Stimulated activated naive B cell treated with anti-CD40 and anti-IgM and Interleukin-4, amounts not matched to agents 10 μg/mL and 1 μg/mL and 100 μg/mL, for 72 hours (primary cell): ENCODE measurements around the gene SENP7.

Experiments used
- ATAC-seq, 2 donors: fragments of 150-1000 bp; cut with Tn5 transposase; replicated peaks; 2 replicates each; pipeline ENCODE4 v1.10.0; 2021; ENCODE audit warnings: moderate library complexity in 1 of 2
- DNase-seq: peaks from one replicate; pipeline ENCODE4 v3.0.0; 2021
- H3K27ac Mint-ChIP-seq: one replicate; pipeline ENCODE4 v1.8.0; 2022; ENCODE audit warnings: mild to moderate bottlenecking, mixed read lengths
- H3K27me3 Mint-ChIP-seq, 2 donors: one replicate each; pipeline ENCODE4 v1.8.0; 2022; ENCODE audit warnings: mixed read lengths in 2 of 2
- H3K36me3 Mint-ChIP-seq, 2 donors: one replicate each; pipeline ENCODE4 v1.8.0; 2022; ENCODE audit warnings: mixed read lengths in 2 of 2, mild to moderate bottlenecking in 1 of 2
- H3K4me1 Mint-ChIP-seq, 2 donors: one replicate each; pipeline ENCODE4 v1.8.0; 2022; ENCODE audit warnings: mixed read lengths in 2 of 2, mild to moderate bottlenecking in 1 of 2
- H3K4me3 Mint-ChIP-seq, 2 donors: one replicate each; pipeline ENCODE4 v1.8.0; 2022; ENCODE audit warnings: mild to moderate bottlenecking in 2 of 2, mixed read lengths in 2 of 2, moderate library complexity in 1 of 2
- H3K9me3 Mint-ChIP-seq, 2 donors: one replicate each; pipeline ENCODE4 v1.8.0; 2022; ENCODE audit warnings: mixed read lengths in 2 of 2, mild to moderate bottlenecking in 1 of 2

The SENP7 gene

DNA sequence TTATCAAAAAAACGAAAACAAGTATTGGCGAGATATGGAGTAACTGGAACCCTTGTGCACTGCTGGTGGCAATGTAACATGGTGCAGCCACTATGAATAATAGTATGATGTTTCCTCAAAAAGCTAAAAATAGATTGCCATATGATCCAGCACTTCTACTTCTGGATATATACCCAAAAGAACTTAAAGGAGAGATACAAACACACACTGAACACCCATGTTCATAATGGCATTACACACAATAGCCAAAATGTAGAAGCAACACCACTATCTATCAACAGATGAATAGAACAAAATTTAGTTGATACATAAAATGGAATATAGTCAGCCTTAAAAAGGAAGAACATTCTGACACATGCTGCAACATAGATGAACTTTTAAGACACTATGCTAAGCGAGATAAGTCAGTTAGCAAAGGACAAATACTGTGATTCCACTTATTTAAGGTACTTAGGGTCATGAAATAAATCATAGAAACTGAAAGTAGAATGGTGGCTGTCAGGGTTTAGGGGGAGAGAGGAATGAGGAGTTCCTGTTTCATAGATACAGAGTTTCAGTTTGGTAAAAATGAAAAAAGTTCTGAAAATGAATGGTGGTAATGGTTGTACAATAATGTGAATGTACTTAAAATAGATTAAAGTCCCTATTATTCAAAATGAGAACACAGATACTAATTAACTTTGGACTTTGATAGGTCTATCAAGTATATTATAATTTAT, 133.2 kb downstream of the SENP7 start:
- Mint-ChIP-seq H3K9me3 (peaks cover 2 to 4% of the 10 kb centered on the region in 2 donors), H3K4me1 (peaks cover 29 to 47% of the 10 kb centered on the region in 2 donors), H3K27ac (no peak overlapping the region), H3K4me3 (peak overlapping the region in 1 of 2 donors; percentile 27), H3K27me3 (no peaks in the 10 kb centered on the region), H3K36me3 (peaks cover 8 to 9% of the 10 kb centered on the region in 2 donors)
- no peak for DNase-seq
- ATAC-seq: peak; percentile 95 to 96

DNA sequence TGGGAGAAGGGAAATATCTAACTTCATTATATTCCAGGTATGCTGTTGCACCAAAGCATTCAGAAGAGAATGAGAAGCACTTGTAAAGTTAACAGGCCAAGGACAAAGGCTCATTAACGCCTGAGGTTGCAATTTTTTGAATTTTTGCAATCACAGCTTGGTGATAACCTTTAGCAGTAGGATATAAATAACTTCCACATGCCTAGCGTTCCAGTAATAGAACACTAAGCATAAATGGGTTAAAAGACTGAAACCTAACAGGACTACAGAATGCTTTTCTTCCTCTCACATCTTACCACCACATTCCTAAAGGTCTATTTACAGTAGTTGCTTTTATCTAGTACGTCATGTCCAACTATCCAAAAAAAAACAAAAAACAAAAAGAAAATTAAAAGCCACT, 135.2 kb downstream of the SENP7 start:
- Mint-ChIP-seq H3K36me3 (peaks cover 5 to 6% of the 10 kb centered on the region in 2 donors), H3K9me3 (peaks cover 2 to 4% of the 10 kb centered on the region in 2 donors), H3K27ac (peak overlapping the region; percentile 47), H3K4me1 (peaks cover 28 to 47% of the 10 kb centered on the region in 2 donors), H3K4me3 (no peak overlapping the region), H3K27me3 (no peaks in the 10 kb centered on the region)
- DNase-seq (no peak), ATAC-seq (no peak)

DNA sequence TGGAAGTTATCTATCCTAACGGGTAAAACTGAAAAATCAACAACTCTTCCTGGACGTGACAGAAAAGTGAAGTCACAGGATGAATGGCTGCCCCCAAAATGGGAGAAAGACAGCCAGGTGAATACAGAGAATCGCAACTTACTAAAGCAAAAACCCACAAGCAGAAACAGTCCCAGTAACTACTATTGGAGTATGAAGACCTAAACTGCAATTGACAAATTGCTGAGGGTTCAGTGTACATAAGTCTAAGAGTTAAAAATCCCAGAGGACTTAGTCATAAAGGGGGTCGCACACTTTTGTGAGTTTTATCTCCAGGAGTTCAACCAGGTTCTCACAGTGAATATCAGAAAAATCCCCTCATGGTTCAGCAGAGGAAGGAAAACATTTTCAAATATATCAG, 135.8 kb downstream of the SENP7 start:
- DNase-seq: no peak
- peaks cover 28 to 47% of the 10 kb centered on the region in 2 donors for H3K4me1 Mint-ChIP-seq
- H3K36me3 Mint-ChIP-seq: peaks cover 5 to 6% of the 10 kb centered on the region in 2 donors
- peaks cover 2 to 4% of the 10 kb centered on the region in 2 donors for H3K9me3 Mint-ChIP-seq
- ATAC-seq: no peak
- no peak overlapping the region for H3K4me3 Mint-ChIP-seq
- H3K27ac Mint-ChIP-seq: peak overlapping the region; percentile 47
- H3K27me3 Mint-ChIP-seq: no peaks in the 10 kb centered on the region

DNA sequence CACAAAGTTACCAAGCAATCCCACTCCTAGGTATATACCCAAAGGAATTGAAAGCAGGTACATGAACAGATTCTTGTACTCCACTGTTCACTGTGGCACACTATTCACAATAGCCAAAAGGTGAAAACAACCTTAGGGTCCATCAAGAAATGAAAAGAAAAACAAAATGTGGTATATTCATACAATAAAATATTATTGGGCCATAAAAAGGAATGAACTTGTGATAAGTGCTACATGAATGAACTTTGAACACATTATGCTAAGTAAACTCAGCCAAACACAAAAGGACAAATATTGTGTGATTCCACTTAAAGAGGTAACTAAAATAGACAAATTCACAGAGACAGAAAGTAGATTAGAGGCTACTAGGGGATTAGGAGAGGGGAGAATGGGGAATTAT, 137.4 kb downstream of the SENP7 start:
- Mint-ChIP-seq H3K27me3 (no peaks in the 10 kb centered on the region), H3K9me3 (peaks cover 2 to 4% of the 10 kb centered on the region in 2 donors), H3K4me3 (no peak overlapping the region), H3K36me3 (peaks cover 7 to 10% of the 10 kb centered on the region in 2 donors), H3K27ac (no peak overlapping the region), H3K4me1 (peaks cover 28 to 44% of the 10 kb centered on the region in 2 donors)
- no peak for ATAC-seq
- DNase-seq: no peak

DNA sequence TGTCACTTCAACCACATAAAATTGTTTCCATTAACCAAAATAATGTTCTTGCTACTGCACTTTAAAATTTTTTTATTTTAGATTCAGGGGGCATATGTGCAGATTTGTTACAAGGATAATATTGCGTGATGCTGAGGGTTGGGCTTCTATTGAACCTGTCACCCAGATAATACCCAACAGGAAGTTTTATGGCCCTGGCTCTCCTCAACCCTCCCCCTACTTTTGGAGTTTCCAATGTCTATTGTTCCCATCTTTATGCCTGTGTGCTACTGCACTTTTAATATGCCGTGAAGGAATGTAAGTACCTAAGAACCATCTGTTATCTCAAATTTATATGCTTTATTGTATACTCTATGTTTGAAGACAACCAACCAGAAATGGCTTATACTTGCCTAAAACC, 150.6 kb downstream of the SENP7 start:
- H3K4me3 Mint-ChIP-seq: no peak overlapping the region
- no peaks in the 10 kb centered on the region for H3K27me3 Mint-ChIP-seq
- H3K4me1 Mint-ChIP-seq: peaks cover 0 to 5% of the 10 kb centered on the region in 2 donors
- ATAC-seq (no peak), DNase-seq (no peak)
- H3K9me3 Mint-ChIP-seq: peaks cover 3 to 6% of the 10 kb centered on the region in 2 donors
- H3K36me3 Mint-ChIP-seq: peaks cover 32 to 42% of the 10 kb centered on the region in 2 donors
- no peak overlapping the region for H3K27ac Mint-ChIP-seq

DNA sequence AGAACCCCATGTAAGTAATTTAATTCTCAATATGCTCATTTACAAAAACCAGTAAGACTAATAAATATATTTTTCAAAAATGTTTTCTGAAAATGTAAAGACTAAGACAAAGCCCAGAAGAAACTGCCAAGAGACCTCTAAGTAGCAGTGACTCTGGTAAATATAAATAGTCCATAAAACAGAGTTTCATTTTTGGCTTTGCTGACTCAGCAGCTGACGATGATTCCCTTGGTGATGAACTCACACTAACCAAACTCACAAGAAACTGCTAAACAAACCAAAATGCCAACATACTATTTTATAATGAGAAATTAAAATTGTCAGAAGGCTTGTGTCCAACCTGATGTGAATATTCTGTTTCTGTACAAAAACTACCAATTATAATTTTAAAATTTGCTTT, 161.2 kb downstream of the SENP7 start:
- Mint-ChIP-seq H3K27ac (no peak overlapping the region), H3K4me1 (no peaks in the 10 kb centered on the region)

DNA sequence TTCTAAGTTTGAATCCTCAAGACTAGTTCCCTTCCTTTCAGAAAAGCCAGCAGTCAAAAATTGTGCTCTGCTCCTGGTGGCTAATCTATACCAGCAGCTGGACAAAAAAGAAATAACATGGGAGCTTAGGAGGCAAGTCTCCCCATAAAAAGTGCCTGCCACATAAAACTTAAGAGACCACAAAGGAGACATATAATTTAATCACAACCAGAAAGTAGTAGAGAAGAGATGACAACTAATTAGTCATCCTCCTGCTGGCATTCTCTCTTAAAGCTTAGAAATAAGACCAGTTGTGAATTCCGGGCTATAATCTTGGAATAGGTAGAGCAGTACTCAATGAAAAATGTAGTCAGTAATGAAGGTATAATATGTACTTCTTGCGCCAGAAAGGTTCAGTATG, 172.4 kb downstream of the SENP7 start:
- Mint-ChIP-seq H3K27ac (no peak overlapping the region), H3K27me3 (no peaks in the 10 kb centered on the region), H3K36me3 (peaks cover 22 to 43% of the 10 kb centered on the region in 2 donors), H3K4me1 (no peaks in the 10 kb centered on the region), H3K9me3 (no peaks in the 10 kb centered on the region), H3K4me3 (no peak overlapping the region)
- ATAC-seq (no peak), DNase-seq (no peak)

More for the DNA sequence above, 161.2 kb downstream of the SENP7 start:
- Mint-ChIP-seq H3K4me3 (no peak overlapping the region), H3K36me3 (peaks cover 13 to 21% of the 10 kb centered on the region in 2 donors), H3K9me3 (no peaks in the 10 kb centered on the region), H3K27me3 (no peaks in the 10 kb centered on the region)
- no peak for DNase-seq
- ATAC-seq: no peak

DNA sequence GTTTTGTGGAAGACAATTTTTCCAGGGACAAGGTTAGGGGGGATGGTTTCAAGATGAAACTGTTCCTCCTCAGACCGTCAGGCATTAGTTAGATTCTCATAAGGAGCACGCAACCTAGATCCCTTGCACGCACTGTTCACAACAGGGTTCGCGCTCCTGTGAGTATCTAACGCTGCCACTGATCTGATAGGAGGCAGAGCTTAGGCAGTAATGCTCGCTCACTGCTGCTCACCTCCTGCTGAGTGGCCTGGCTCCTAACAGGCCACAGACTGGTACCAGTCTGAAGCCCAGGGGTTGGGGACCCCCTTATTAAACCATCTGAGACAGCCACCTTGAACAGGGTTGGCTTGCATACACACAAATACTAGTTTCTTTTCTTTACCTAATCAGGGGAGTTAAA, 179.1 kb downstream of the SENP7 start:
- Mint-ChIP-seq H3K9me3 (no peaks in the 10 kb centered on the region), H3K4me1 (no peaks in the 10 kb centered on the region), H3K27me3 (no peaks in the 10 kb centered on the region), H3K36me3 (peaks cover 16 to 34% of the 10 kb centered on the region in 2 donors), H3K4me3 (no peak overlapping the region), H3K27ac (peak overlapping the region; percentile 62)
- no peak for ATAC-seq
- no peak for DNase-seq

DNA sequence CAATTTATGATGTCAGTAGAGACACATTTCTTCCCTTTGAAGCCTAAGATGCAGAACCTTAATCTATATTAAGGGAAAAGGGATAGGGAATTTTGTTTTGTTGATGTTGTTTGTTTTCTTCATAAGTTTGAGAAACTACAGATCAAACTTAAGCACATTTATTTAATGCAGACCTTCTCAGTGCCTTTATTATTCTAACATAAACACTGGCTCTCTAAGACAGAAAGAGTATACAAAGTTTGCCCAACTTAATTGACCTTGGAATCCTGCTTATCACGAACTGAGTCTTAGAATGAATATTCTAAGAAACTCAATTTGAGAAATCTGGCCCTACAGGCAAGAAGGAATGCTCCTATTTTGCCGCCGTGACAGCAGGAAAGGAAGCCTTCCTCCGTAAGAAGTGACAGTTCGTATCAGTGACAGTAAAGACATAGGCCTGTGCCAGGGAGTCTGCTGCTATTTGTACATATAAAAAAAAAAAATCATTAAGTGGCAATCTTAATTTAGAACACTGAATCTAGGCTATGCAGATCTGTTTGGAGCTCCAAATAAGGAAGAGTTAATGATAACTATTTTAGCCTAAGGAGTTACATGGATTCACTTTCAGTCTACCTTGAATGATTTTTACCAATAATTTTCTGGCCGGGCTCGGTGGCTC, 183.9 kb downstream of the SENP7 start:
- H3K9me3 Mint-ChIP-seq: no peaks in the 10 kb centered on the region
- no peak for DNase-seq
- no peak overlapping the region for H3K4me3 Mint-ChIP-seq
- no peak overlapping the region for H3K27ac Mint-ChIP-seq
- no peaks in the 10 kb centered on the region for H3K27me3 Mint-ChIP-seq
- peaks cover 11 to 28% of the 10 kb centered on the region in 2 donors for H3K36me3 Mint-ChIP-seq
- ATAC-seq: no peak
- no peaks in the 10 kb centered on the region for H3K4me1 Mint-ChIP-seq

DNA sequence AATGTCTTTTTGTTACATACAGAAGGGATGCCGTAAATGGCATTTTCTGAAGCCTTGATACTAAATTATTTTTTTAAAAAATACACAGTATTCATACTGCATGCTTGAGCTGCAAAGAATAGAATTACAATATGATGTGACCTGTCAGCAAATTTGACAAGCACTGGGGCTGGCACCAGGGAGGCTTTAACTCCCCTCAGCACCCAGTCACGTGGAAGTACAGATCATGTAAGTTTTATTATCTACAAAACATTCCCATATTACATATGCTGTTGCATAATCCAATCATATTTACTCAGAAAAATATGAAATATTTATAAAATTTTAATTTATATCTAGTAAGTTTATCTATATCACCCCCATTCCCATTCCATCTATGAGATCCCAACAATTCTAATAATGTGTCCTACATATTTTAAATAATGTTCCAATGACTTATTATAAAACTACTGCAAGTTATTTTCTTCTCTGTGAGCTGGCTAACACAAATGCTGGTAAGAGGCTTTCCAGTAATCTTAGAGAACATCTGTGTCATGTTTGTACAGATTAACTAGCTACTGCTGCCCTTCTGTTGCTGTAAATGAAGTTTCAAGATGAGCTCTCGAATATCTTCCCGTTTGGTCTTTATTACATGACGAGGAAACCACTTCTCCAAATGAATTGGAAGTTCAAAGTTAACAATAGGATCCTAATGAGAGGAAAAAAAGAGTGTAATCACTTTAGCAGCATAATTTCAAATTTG, 187.4 kb downstream of the SENP7 start:
- Mint-ChIP-seq H3K9me3 (no peaks in the 10 kb centered on the region), H3K27ac (no peak overlapping the region)
- DNase-seq: no peak

DNA sequence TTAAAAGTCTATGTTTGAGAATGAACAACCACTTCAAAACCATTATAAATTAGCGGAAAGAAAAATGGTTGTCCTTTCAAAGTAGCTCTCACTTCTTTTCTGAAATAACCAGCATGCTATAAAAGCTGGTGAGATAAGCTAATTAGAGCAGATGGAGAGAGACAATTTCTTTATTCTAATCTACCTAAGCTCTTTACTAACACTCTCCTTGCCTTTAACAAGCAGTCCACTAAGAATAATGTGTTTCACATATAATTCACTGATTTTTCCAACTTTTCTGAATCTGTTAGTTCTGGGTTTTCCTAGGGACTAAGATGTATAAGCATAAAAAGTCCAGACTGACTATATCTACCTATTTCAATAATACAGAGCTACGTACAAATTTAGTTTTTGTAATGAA, 192.5 kb downstream of the SENP7 start, which contains the start of gene IMPG2:
TSS of gene IMPG2 (minus strand) at position 101 of the 400 bp plus-strand sequence. CDS start 203 bp downstream, outside the sequence.
- DNase-seq: no peak
- Mint-ChIP-seq H3K27ac (no peak within 1 kb of the TSS), H3K4me1 (no peaks in the 10 kb centered on the region), H3K9me3 (no peaks in the 10 kb centered on the region), H3K4me3 (no peak within 1 kb of the TSS), H3K27me3 (no peaks in the 10 kb centered on the region), H3K36me3 (peaks cover 0 to 3% of the 10 kb centered on the region in 2 donors)
- no peak for ATAC-seq

More for the DNA sequence above, 187.4 kb downstream of the SENP7 start:
- Mint-ChIP-seq H3K27me3 (no peaks in the 10 kb centered on the region), H3K4me3 (no peak overlapping the region), H3K4me1 (no peaks in the 10 kb centered on the region), H3K36me3 (peaks cover 14 to 25% of the 10 kb centered on the region in 2 donors)
- ATAC-seq: no peak

DNA sequence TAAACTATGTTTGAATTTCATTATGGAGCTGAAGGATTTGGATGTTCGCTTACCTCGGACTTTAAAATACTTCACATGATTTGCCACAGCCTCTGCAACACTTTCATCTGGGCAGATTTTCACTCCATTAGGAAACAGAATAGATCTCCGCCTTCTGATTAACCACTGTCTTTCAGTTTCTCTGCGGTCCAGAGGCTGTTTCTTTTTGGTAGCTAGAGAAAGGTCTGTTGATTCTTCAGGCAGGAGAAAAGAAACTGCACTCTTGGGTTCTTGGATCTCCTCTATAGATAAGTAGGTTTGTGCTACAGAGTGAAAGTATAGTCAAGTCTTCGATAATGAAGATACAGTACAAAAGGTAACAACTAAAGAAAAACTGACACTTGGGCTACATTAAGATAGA, 193.5 kb downstream of the SENP7 start:
- Mint-ChIP-seq H3K36me3 (peaks cover 0 to 3% of the 10 kb centered on the region in 2 donors), H3K27ac (no peak overlapping the region), H3K4me1 (no peaks in the 10 kb centered on the region), H3K27me3 (no peaks in the 10 kb centered on the region), H3K9me3 (no peaks in the 10 kb centered on the region), H3K4me3 (no peak overlapping the region)
- DNase-seq: no peak
- no peak for ATAC-seq

DNA sequence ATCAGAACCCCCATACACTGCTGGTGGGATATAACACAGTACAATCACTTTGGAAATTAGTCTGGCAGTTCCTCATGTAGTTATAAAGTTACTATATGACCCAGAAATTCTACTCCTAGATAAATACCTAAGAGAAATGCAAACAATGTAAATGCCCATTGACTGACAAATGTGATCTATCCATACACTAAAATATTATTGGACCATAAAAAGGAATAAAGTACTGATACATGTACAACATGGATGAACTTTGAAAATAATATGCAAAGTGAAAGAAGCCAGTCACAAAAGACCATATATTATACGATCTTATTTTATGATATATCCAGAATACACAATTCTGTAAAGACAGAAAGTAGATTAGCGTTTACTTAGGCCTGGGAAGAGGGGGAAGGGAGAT, 200.5 kb downstream of the SENP7 start:
- no peak for ATAC-seq
- DNase-seq: no peak
- Mint-ChIP-seq H3K27me3 (no peaks in the 10 kb centered on the region), H3K9me3 (peaks cover 13 to 21% of the 10 kb centered on the region in 2 donors), H3K27ac (no peak overlapping the region), H3K4me1 (no peaks in the 10 kb centered on the region), H3K36me3 (peaks cover 18 to 29% of the 10 kb centered on the region in 2 donors), H3K4me3 (no peak overlapping the region)

DNA sequence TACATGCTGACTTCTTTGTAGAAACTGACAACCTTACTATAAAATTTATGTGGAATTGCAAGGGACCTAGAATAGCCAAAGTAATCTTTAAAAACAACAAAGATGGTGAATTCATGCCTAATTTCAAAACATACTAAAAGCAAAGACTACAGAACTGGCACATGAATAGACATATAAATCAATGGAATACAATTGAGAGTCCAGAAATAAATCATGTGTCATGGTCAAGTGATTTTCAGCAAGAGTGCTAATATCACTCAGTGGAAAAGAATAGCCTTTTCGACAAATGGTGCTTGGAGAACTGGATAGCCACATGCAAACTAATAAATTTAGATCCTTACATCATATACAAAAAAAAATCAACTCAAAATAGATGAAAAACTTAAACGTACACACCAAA, 201.3 kb downstream of the SENP7 start:
- Mint-ChIP-seq H3K27me3 (no peaks in the 10 kb centered on the region), H3K27ac (no peak overlapping the region), H3K4me3 (no peak overlapping the region), H3K9me3 (peaks cover 17 to 24% of the 10 kb centered on the region in 2 donors), H3K36me3 (peaks cover 22 to 32% of the 10 kb centered on the region in 2 donors), H3K4me1 (no peaks in the 10 kb centered on the region)
- ATAC-seq: no peak
- no peak for DNase-seq
